AG08396 (cell line): ENCODE measurements around the gene PAX2.

Experiments used
- DNase-seq: peaks from one replicate; pipeline ENCODE4 v3.0.0; 2012; ENCODE audit warnings: low spot score, mixed read lengths

PAX2 gene

DNA sequence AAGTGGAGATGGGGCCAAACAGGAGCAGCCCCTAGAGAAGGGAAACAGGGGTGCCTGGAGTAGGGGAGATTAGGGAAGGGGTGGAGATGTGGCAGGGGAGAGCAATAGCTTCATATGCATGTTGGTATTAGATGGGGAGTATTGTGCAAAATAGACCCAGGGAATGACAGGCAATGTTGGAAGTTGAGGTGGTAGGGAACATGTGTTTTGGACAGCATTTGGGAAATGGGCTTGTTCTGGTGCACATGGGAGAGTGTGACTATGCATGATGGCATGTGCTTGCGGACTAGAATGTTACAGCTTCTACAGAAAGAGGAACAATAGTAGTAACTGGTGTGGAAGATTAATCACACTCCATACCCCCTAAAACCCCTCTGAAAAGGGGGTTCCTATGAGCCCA lies 10.4 kb downstream of the PAX2 start:
- no peak for DNase-seq

DNA sequence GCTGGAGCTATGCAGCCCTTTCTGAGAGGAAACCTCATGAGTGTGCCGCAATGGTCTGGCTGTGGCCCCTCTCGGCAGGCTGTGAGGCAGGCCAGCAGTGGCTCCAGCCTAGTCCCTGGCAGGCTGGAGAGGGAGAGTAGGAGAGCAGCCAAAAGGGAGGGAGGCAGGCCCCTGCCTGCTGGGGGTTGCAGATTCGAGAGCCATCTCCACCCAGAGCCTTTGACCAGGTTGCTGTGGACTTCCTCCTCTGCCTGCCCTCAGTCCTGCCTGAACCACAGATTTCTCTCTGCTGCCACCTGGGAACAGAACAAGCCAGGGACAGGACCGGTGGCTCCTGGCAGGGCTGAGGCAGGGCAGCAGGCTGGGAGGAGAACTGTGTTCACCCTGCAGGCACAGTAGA lies 13.9 kb downstream of the PAX2 start:
- no peak for DNase-seq

DNA sequence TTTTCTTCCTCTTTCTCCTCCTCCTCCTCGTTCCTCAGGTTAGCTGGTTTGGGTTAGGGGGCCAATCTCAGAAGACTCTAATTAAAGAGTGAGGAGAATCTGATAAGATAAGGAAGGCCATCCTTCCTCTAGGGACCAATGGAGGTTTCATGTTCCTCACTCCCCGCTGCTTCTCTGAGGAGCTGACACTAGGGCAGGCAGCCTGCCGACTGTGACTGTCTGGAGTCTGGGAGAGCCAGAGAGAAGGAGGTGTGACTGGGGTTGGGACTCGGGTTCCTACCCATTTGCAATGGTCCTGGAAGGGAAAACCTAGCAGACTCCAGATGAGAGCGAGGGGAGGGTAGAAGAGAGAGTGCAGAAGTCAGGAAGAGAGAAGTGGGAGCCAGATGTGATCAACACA lies 15.3 kb downstream of the PAX2 start:
- no peak for DNase-seq

DNA sequence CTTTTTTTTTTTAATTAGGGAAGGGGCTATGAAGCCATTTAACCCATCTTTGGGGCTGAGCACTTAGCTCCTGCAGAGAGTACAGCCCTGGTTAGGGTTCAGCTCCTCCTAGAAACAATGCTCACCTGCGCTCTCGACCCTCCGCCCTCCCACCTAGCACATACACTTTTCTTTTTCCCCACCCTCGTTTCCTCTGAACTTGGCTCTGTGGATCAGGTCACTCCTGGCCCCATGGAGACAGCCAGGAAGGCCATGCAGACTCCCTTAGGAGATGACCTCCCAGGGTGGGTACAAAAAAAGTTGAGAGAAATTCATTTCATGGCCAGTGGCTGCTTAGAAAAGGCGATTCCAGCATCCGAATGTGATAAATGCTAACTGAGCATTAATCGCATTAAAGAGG lies 15.8 kb downstream of the PAX2 start:
- no peak for DNase-seq

DNA sequence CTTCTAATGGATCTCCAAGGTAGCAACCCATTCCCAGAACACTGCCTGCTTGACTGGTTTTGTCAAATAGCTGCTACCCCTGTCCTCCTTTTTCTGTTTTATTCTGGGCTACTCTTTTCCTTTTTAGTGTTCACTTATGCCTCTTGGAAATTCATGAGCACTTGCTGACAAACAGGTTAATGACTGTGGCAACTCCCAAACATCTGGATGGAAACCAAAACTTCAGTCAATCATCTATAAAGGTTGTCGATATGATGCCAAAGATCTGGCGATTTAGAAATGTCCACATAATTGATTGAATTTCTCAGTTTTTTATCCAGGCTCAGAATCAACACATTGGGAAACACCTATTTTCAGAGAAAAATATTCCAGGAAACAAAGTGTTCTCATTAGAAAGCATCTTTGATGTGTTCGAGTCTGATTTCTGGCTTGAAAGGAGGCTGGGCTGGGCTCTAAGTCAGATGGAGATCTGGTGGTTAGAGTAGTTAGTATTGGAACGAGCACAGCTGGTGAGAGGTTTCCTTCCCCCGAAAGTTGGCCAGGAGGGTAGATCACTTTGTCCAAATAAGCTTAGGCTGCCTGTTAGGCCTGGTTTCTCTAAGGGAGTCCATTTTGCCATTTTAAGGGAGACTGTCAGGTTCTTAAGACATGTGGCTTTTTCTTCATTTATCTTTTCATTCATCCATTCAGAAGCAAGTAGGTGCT lies 17.8 kb downstream of the PAX2 start:
- DNase-seq: no peak

DNA sequence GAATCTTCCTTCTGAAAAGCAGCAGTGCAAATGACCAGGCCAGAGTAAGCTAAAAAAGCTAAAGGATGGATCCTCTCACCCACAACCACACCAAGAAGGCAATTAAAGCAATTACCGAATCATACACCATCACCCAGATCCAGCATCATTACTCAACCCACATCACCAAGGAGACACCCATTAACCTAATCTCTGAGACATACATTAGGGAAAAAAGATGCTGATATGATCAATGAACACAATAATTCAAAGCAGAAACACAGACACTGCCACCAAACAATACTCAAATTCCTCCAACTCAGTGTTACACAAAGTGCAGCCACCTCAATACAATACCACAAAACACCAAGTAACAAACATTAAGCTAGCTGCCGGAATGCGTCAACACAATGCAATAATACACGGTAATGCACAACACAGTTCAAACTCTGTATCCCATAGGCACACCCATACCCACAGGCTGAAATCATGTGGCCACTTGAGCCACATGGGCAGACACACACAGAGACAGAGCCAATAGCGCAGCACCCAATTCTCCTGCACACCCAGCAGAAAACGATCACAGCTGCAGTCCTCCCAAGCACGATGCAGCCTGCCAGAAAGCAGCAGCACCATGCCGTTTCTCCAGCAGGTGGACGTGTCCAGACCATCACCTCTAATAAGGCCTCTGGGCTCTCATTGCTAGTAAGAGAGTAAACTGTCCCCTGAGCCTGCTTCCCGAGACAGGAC lies 21.5 kb downstream of the PAX2 start:
- no peak for DNase-seq

DNA sequence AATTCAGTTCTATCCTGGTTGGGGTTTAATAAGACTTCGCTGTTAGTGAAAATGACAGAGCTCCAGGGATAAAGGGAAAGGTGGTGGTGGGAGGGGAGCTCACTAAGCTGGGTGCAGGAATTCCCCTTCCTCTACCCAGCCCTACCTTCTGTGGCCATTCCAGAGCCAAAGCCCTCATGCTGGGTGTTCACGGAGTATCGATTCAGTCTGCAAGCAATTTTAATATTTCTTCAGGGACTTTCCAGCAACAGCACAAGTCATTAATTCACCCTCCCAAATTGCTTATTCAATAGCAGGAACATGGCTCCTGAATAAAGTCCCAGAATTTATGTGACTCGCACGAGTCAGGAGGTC lies 22.0 kb downstream of the PAX2 start:
- no peak for DNase-seq

DNA sequence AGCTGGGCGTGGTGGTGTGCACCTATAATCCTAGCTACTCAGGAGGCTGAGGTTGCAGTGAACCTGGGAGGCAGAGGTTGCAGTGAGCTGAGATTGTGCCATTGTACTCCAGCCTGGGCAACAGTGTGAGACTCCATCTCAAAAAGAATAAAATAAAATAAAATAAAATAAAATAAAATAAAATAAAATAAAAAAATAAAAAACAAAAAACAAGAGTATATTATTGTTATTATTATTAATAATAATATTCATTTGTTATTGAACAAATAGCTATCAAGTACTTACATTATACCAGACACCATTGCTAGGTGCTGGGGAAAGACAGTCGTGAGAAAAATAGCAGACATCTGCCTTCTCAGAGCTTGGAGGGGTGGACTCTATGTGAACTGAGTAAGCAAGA lies 24.1 kb downstream of the PAX2 start:
- no peak for DNase-seq

DNA sequence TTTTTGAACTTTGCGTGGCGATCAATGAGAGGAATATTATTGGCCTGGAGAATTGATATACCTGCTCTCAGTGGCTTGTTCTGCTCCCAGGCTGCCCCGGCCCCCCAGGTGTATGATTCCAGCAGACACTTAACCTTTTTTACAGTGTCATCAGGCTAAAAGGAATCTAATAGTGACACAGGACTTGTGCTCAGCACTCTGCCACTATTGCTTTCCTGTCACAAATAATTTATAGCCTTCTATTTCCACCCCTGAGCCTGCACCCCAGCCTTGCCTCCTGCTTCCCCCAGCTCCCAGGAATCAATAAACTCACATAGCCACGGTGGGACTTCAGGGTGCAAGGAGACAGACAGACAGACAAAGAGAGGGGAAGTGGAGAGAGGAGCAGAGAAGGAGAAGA lies 28.3 kb downstream of the PAX2 start:
- DNase-seq: no peak

DNA sequence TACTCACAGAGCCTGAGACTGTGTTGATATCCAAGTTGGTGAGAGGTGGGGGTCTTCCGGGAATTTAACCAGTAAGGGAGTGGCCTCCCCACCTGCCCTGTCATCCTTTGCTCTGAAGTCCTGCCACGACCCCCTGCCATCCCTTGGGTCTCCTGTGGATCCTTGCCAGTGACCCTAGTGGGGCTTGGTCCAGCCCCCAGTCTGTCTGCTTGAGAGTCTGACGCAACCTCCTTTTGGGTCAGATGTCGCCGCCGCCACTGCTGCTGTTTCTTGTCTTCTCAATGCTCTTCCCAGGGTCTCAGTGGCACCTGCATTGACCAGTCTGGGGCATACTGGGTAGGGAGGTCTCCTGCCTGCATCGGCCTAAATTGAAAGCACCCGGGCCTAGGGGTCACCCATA lies 28.8 kb downstream of the PAX2 start:
- DNase-seq: no peak

DNA sequence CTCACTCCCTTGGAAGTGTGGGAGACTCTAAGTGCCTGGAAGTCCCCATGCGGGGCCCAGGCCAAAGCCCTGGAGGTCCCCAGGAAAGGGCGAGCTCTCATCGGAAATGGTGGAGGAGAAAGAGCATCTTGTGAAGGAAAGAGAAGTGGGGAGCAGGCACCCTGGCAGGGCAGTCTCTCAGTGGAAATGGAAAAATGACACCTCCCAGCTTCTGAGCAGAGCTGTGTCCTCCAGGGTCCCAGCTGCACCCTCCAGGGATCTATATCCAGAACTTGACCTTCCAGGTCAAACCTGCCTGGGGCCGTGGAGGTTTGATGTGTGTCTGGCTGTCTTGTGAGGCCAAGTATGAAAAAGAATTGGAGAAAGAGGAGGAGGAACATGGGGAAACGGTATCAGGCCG lies 29.5 kb downstream of the PAX2 start:
- DNase-seq: no peak

DNA sequence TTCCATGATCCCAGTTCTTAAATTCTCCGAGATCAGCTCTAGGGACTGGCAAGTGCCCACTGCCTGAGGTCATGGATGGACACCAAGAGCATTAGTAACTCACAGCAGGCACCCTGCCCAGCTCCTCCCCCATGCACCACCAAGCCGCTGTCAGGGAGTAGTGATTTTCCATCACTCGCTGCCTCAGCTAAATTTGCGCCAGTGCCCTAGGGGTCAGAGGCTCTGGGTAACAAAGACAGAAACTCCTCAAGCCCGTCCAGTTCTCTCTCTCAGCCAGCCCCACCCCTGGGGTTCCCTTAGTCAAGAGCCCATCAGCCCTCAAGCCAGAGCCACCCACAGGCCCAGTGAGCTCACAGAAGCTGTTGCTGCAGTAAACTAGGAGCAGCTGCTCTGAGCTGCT lies 30.0 kb downstream of the PAX2 start:
- peak; percentile 38 for DNase-seq

DNA sequence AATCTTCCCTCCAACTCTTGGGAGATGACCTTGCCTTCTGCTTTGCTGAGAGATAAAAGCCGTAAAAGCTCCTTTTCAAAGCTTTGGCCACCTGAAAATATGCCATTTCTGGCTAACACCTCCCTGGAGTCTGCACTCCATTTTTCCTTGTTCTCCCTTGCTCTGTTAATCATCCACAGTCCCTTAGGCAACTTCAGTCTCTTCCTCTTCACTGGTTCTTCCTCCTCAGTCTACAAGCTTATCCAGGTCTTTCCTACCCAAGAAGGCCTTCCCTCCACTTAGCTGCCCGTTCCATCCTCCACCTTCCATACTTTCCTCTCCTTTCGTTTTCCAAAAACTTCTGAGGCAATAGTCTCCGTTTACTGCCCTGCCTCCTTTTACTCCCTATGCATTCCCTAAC lies 30.5 kb downstream of the PAX2 start:
- DNase-seq: no peak

DNA sequence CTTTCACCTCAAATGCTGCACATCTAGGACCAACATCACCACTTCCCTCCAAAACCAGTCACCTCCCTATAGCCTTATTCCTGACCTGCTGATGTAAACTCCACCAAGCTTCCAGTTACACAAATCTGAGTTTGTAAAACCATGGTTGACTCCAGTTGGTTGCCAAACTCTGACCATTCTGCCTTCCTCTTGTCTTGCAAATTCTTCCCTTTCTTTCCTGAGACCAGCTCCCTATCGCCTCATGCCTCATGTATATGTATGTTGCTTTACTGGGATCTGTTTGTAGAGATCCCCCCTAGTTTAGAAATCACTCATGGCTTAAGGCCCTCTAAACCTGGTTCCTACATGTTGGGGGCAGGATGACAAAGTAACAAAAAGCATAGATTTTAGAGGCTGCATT lies 31.3 kb downstream of the PAX2 start:
- no peak for DNase-seq

DNA sequence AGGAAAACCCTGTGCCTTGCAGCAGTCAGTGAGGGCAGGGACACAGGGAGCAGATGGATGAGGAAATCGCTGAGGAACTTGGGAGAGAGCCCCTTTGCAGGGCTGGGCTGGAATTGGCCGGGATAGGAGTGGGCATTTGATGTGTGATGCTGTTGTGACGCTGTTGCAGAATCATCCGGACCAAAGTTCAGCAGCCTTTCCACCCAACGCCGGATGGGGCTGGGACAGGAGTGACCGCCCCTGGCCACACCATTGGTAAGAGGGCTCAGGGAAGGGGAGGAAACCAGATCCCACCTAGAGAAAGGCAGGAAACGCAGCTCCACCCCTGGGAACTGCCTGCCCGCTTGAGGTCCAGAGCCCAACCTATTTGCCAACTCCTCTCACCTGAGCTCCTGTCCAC lies 33.9 kb downstream of the PAX2 start:
- no peak for DNase-seq

DNA sequence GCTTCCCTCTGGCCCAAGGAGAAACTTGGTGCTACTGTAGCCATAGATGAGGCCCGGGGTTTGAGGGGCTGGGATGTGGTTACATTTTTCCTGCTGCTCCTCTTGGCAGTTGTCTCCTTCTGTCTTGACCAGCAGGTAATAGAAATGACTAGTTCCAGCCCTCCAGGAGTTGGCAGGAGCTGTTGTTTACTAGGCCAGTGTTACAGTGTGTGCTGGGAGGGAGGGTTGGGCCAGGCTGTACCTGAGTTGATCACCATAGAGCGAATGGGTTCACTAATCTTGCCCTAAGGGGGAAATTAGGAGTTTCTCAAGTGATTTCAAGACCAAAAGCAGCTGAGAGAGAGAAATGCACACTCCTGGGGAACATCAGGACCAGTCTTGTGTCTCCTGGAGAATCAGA lies 34.9 kb downstream of the PAX2 start:
- DNase-seq: no peak

DNA sequence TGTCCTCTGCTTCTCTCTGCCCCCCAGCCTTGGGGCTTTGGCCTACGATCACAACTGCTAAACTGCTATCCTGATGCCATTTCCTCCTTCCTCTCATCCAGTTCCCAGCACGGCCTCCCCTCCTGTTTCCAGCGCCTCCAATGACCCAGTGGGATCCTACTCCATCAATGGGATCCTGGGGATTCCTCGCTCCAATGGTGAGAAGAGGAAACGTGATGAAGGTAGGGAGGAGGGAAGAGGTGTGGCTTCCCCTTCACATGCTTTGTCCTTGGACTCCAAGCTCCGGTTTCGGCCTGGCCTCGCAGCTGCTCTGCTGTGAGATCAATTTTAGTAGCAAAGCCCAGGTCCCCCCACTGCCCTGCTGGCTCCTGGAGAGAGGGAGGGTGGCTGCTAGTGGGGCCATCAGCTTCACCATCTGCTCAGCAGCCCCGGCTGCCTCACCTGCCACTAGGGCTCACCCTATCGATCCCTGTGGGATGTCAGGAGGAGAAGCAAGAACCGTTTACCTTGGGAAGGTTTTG lies 35.8 kb downstream of the PAX2 start:
- DNase-seq: no peak

DNA sequence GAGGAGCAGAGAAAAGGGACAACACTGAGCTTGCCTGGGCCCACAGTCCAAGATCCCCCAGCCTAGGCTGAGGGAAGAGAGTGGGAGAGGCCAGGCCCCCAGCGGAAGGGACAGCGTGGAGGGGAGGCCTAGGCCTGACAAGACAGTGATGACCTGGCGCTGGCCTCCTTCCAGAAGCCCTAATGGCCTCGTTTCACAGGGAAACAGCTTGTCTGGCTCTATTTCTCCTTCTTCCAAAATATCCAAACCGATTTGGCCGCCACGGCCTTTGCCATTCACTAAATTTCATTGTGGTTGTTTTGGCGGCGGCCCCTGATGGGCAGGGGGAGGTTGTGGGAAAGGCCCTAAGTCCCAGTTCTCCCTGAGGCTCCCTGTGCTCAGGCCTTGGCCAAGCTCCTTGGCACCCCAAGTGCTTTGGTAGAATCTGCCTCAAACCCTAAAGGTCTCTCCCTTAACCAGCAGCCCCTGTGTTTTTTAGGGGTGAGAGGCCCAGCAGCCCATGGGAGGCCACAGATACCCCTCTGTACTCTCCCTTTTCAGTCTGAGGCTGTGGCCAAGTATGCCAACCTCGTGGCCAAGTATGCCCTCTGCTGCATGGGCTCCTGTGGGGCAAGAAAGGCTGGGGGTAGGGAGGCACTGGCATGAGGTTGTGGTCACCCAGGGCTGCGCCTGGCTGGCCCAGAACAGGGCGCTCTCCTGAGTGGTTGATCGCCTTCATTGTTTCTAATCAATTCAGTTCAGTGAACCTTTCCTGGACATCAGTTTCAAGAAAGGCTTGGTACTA lies 37.3 kb downstream of the PAX2 start:
- no peak for DNase-seq

DNA sequence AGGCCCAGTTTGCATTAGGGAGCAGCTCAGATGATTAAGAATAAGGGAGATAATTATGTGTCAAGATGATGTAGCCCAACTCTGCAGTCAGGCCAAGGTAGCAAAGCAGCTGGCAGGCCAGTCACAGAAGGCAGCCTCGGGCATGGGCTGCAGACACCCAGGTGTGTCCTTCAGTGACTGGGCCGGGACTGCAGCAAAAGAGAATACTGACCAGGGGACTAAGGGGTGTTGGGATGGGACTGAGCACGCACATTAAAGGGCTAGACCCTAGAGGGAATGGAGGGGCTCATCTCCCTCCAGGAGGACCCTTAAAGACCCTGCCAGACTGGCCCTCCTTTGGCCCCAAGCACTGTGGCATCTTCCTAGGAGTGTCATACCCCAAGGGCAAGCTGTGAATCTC lies 38.7 kb downstream of the PAX2 start:
- DNase-seq: no peak

DNA sequence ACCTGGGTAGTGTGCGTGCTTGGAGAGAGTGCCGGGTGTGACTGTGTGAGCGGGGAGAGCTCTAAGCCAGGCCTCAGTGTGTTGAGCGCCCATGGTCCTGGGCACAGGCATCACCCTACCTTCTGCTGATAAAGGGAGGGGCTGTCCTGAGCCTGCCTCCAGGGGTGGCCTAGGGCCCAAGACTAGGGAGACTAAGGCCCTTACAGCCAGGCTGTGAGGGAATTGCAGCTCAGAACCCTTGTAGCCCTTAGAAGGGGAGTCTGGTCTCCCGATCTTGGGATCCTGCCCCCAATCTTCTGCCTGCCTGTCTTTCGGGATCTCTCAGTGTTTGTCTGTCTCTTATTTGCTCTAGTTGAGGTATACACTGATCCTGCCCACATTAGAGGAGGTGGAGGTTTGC lies 41.2 kb downstream of the PAX2 start:
- no peak for DNase-seq

DNA sequence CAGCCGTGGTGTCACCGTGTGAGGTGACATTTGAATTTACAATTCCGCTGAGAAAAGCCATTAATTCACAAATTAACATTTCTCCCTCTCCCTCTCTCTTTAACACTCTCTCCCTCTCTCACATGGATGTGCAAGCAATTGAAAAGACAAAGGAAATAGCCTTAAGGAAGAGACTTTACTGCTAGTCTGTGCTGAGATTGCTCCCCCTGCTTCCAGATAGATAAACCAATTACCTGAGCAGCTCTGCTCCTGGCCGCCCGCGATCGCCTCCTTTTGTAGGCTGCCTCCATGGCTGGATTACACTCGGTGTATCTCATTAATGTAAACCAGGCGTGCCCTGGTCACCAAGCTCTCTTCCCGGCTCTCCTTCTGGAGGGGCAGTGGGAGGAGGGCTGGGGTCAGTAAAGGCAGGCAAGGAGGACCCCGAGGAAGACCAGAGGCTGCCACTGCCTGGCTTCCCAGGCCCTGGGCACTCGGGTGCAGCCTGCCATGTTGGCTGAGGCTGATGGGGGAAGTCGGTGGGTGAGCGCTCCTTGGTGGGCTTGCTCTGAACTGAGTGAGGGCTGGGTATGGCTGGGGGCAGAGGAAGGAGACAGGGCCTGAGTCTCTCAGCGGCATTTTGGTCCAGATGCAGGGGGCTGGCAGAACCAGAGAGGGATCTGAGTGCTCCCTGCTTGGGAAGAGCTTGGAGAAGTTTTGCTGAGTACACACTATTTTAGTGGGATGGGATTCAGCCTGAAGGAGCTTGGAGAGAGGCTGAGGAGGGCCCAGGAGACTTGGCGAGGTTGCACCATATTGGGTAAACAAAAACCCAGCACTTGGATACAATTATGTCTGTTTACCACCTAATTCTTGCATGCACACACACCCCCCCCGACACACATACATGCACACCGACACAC lies 42.9 kb downstream of the PAX2 start:
- DNase-seq: no peak

DNA sequence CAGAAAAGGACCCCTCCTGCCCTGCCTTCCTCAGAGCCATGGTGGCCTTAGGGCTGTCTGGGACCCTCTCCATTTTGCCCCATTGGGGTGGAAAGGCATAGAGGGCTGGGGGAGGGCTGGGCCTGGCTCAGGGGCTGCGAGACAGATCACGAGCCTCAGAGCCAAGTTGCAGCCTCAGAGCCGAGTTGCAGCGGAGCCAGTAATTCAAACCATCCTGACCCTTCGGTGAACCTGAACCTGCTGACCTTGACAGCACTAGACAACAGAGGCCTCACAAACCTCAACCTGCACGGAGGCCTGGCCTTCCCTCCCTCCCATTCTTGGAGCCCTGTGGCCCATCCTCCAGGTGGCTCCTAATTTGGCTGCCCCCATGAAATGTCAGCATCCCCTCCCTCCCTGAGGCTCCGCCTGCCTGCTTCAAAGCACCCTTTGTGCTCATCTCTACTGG lies 45.4 kb downstream of the PAX2 start:
- DNase-seq: no peak
